ENCODE measurements around the gene DIPK2A.

The DIPK2A gene

GRCh38 chr3:143971359-143972154 lies at the start of gene DIPK2A:
TSS of gene DIPK2A (plus strand) at chr3:143971823. CDS start at chr3:143972333, 510 bp downstream.
- DNase-seq (ENCODE audit: low read depth in 2 of 2): peak; percentile 92

GRCh38 chr3:143924522-143925285 lies 46.9 kb upstream of the DIPK2A start:
- no peak for DNase-seq (ENCODE audit: low read depth in 2 of 2)

- no peak for DNase-seq (ENCODE audit: low read depth in 2 of 2)
These were observed 43.6 kb upstream of the DIPK2A start for GRCh38 chr3:143928056-143928455.

GRCh38 chr3:143928541-143929255 lies 42.9 kb upstream of the DIPK2A start:
- DNase-seq (ENCODE audit: low read depth in 2 of 2): no peak

GRCh38 chr3:143934791-143935190 lies 36.8 kb upstream of the DIPK2A start:
- no peak for DNase-seq (ENCODE audit: low read depth in 2 of 2)

- no peak for DNase-seq (ENCODE audit: low read depth in 2 of 2)
These were observed 35.9 kb upstream of the DIPK2A start for GRCh38 chr3:143935678-143936077.

- no peak for DNase-seq (ENCODE audit: low read depth in 2 of 2)
These were observed 20.8 kb upstream of the DIPK2A start for GRCh38 chr3:143950810-143951209.

- no peak for DNase-seq (ENCODE audit: low read depth in 2 of 2)
These were observed 20.2 kb upstream of the DIPK2A start for GRCh38 chr3:143951351-143951971.

GRCh38 chr3:143952569-143953072 lies 19.0 kb upstream of the DIPK2A start:
- no peak for DNase-seq (ENCODE audit: low read depth in 2 of 2)

- DNase-seq (ENCODE audit: low read depth in 2 of 2): no peak
These were observed 16.5 kb upstream of the DIPK2A start for GRCh38 chr3:143955113-143955512.

GRCh38 chr3:143956838-143957237 lies 14.8 kb upstream of the DIPK2A start:
- no peak for DNase-seq (ENCODE audit: low read depth in 2 of 2)

GRCh38 chr3:143957453-143957852 lies 14.2 kb upstream of the DIPK2A start:
- DNase-seq (ENCODE audit: low read depth in 2 of 2): no peak

- no peak for DNase-seq (ENCODE audit: low read depth in 2 of 2)
These were observed 12.7 kb upstream of the DIPK2A start for GRCh38 chr3:143958966-143959365.

GRCh38 chr3:143961342-143961741 lies 10.3 kb upstream of the DIPK2A start:
- DNase-seq (ENCODE audit: low read depth in 2 of 2): no peak

GRCh38 chr3:143963946-143964345 lies 7.7 kb upstream of the DIPK2A start:
- no peak for DNase-seq (ENCODE audit: low read depth in 2 of 2)

- DNase-seq (ENCODE audit: low read depth in 2 of 2): no peak
These were observed 757 bp upstream of the DIPK2A start for GRCh38 chr3:143970773-143971358.

GRCh38 chr3:143972155-143972504 lies 507 bp downstream of the DIPK2A start:
- DNase-seq (ENCODE audit: low read depth in 2 of 2): no peak

- peak in 1 of 2 experiments; percentile 54 for DNase-seq (ENCODE audit: low read depth in 2 of 2)
These were observed 1.1 kb downstream of the DIPK2A start for GRCh38 chr3:143972505-143973258.

GRCh38 chr3:143973259-143974021 lies 1.8 kb downstream of the DIPK2A start:
- DNase-seq (ENCODE audit: low read depth in 2 of 2): peak in 1 of 2 experiments; percentile 50
